ENCODE data around the gene PTPRE.

PTPRE gene

GRCh38 chr10:127882801-127883459 is 24.0 kb upstream of the PTPRE start:
- no peak for DNase-seq (ENCODE audit: low read depth, low spot score)

- DNase-seq (ENCODE audit: low read depth, low spot score), result no peak
These were observed 23.4 kb upstream of the PTPRE start for GRCh38 chr10:127883516-127883915.

- no peak for DNase-seq (ENCODE audit: low read depth, low spot score)
These were observed 22.4 kb upstream of the PTPRE start for GRCh38 chr10:127884501-127884900.

- DNase-seq (ENCODE audit: low read depth, low spot score), result no peak
These were observed 20.4 kb upstream of the PTPRE start for GRCh38 chr10:127886371-127887051.

GRCh38 chr10:127887541-127888415 is 19.1 kb upstream of the PTPRE start:
- no peak for DNase-seq (ENCODE audit: low read depth, low spot score)

- DNase-seq (ENCODE audit: low read depth, low spot score), result no peak
These were observed 18.2 kb upstream of the PTPRE start for GRCh38 chr10:127888521-127889312.

GRCh38 chr10:127889605-127890195 is 17.2 kb upstream of the PTPRE start:
- DNase-seq (ENCODE audit: low read depth, low spot score), result no peak

- no peak for DNase-seq (ENCODE audit: low read depth, low spot score)
These were observed 16.7 kb upstream of the PTPRE start for GRCh38 chr10:127890216-127890615.

- no peak for DNase-seq (ENCODE audit: low read depth, low spot score)
These were observed 16.0 kb upstream of the PTPRE start for GRCh38 chr10:127890832-127891334.

GRCh38 chr10:127892743-127893142 is 14.2 kb upstream of the PTPRE start, which contains the start of gene CLRN3:
TSS of gene CLRN3 (minus strand) at chr10:127892941. CDS start at chr10:127892784, 157 bp downstream.
- DNase-seq (ENCODE audit: low read depth, low spot score), result no peak

GRCh38 chr10:127894146-127894545 is 12.8 kb upstream of the PTPRE start:
- no peak for DNase-seq (ENCODE audit: low read depth, low spot score)

- DNase-seq (ENCODE audit: low read depth, low spot score), result no peak
These were observed 10.3 kb upstream of the PTPRE start for GRCh38 chr10:127896590-127896989.

GRCh38 chr10:127897177-127897576 is 9.7 kb upstream of the PTPRE start:
- no peak for DNase-seq (ENCODE audit: low read depth, low spot score)

- no peak for DNase-seq (ENCODE audit: low read depth, low spot score)
These were observed 7.0 kb upstream of the PTPRE start for GRCh38 chr10:127899766-127900387.

GRCh38 chr10:127903789-127904188 is 3.1 kb upstream of the PTPRE start:
- DNase-seq (ENCODE audit: low read depth, low spot score), result no peak

- no peak for DNase-seq (ENCODE audit: low read depth, low spot score)
These were observed 2.4 kb upstream of the PTPRE start for GRCh38 chr10:127904311-127905000.

GRCh38 chr10:127905001-127905847 is 1.7 kb upstream of the PTPRE start:
- DNase-seq (ENCODE audit: low read depth, low spot score), result no peak

- DNase-seq (ENCODE audit: low read depth, low spot score), result no peak
These were observed 1.0 kb upstream of the PTPRE start for GRCh38 chr10:127905848-127906261.

Data from ELF-1 (cell line).